ENCODE measurements around the gene OPN1MW2. TPM values are rescaled to one million over a fixed set of nuclear protein-coding genes. Genes with fewer than 3 reads are reported as not detected.
"Not testable (repeated sequence)": the region's sequence is repeated elsewhere in the genome, so short reads cannot be mapped to it uniquely, and the experiment has no call there.

OPN1MW2 gene
- total and polyA plus RNA-seq, 2 experiments from 2014 or later = not detected

DNA sequence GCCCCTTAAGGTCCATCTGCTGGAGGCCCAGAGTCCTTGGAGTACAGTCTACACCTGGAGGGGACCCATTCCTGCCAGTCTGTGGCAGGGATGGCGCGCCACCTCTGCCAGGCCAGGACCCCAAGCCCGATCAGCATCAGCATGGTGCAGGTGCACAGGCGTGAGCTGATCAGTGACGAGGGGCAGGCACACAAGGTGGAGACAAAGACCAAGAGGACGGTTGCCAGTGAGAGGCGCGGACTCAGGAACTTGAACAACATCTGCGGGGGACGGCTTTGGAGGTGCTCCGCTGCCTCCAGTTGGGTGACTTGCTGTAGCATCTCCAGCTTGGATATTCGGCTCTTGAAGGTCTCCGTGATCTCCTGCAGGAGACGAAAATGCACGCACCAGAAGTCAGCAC lies 23.1 kb upstream of the OPN1MW2 start:
- not testable (repeated sequence) for H3F3A ChIP-seq (replicated peaks; ENCODE audit: low read depth); H3K4me2 ChIP-seq; H3K36me3 Mint-ChIP-seq (ENCODE audit: low read depth); DNase-seq (ENCODE audit: low spot score); H3K9me3 Mint-ChIP-seq; H3K27ac Mint-ChIP-seq; H4K20me1 ChIP-seq (replicated peaks; ENCODE audit: insufficient read depth); H3K4me3 Mint-ChIP-seq; H2AFZ ChIP-seq; H3K79me2 ChIP-seq (replicated peaks; ENCODE audit: insufficient read depth); H3K27ac ChIP-seq (ENCODE audit: low read depth); H3K27me3 Mint-ChIP-seq (ENCODE audit: insufficient read depth, low read depth, poor library complexity); H3K4me3 ChIP-seq; H3K27me3 ChIP-seq (ENCODE audit: insufficient read depth); H3K4me1 Mint-ChIP-seq; H3K9me2 ChIP-seq (ENCODE audit: insufficient read depth); H3K36me3 ChIP-seq (ENCODE audit: insufficient read depth); H3K4me1 ChIP-seq (ENCODE audit: insufficient read depth)
- peak; percentile 51 for ATAC-seq

- not testable (repeated sequence) for H2AFZ ChIP-seq; DNase-seq (ENCODE audit: low spot score); H3K79me2 ChIP-seq (replicated peaks; ENCODE audit: insufficient read depth); H3K36me3 Mint-ChIP-seq (ENCODE audit: low read depth); H3F3A ChIP-seq (replicated peaks; ENCODE audit: low read depth); H3K4me3 ChIP-seq; H3K4me2 ChIP-seq; H3K27ac Mint-ChIP-seq; H3K27ac ChIP-seq (ENCODE audit: low read depth); H3K4me1 Mint-ChIP-seq; H3K27me3 ChIP-seq (ENCODE audit: insufficient read depth); H4K20me1 ChIP-seq (replicated peaks; ENCODE audit: insufficient read depth); H3K36me3 ChIP-seq (ENCODE audit: insufficient read depth); H3K9me2 ChIP-seq (ENCODE audit: insufficient read depth); H3K27me3 Mint-ChIP-seq (ENCODE audit: insufficient read depth, low read depth, poor library complexity); H3K9me3 Mint-ChIP-seq; H3K4me1 ChIP-seq (ENCODE audit: insufficient read depth); H3K4me3 Mint-ChIP-seq
- ATAC-seq = peak; percentile 18; the same call in 2 of the 3 replicates
These were observed 9.7 kb upstream of the OPN1MW2 start for GRCh38 chrX:154209670-154210418.

DNA sequence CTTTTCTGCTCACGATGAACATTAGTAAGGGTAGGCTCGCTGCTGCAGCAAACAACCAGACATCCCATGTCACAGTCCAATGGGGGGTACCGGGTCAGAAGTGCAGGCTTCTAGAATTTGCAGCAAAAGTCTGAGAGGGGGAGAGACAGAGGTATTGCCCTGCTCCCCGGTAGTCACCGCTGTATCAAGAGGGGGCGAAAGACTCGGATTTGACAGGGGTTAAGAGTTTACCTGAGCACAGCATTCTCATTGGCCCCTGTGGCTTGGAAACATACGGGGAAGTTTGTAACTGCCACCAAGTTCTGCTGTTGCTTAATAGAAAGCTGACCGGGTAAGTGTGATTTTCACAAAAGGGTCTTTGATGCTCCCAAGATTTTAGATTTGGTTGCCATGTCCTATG lies 8.5 kb upstream of the OPN1MW2 start:
- not testable (repeated sequence) for H4K20me1 ChIP-seq (replicated peaks; ENCODE audit: insufficient read depth); H3K27ac ChIP-seq (ENCODE audit: low read depth); H2AFZ ChIP-seq; H3K9me2 ChIP-seq (ENCODE audit: insufficient read depth); H3K27me3 ChIP-seq (ENCODE audit: insufficient read depth); H3K36me3 Mint-ChIP-seq (ENCODE audit: low read depth); DNase-seq (ENCODE audit: low spot score); H3K4me3 ChIP-seq; H3K4me1 Mint-ChIP-seq; H3K4me2 ChIP-seq; H3K79me2 ChIP-seq (replicated peaks; ENCODE audit: insufficient read depth); H3F3A ChIP-seq (replicated peaks; ENCODE audit: low read depth); H3K36me3 ChIP-seq (ENCODE audit: insufficient read depth); H3K9me3 Mint-ChIP-seq; H3K27ac Mint-ChIP-seq; H3K4me1 ChIP-seq (ENCODE audit: insufficient read depth); H3K27me3 Mint-ChIP-seq (ENCODE audit: insufficient read depth, low read depth, poor library complexity); H3K4me3 Mint-ChIP-seq
- ATAC-seq = peak; percentile 67

DNA sequence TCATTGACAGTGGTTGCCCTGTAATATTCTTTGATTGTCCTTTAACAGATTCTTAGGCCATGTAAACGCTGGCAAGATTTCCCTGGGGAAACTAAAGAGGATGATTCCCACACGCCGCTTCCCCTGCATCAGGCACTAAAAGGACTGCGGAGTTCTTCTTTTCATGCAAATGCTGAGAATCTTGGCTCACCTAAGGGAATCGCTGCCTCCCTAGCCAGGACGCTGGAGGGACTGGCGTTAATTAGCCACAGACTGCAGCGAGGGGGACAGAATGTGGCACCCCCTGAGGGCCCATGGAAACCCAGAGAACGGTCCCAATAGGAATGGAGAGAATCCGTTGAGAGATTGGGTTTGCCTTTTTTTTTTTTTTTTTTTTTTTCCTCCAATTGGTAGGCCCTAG lies 8.1 kb upstream of the OPN1MW2 start:
- not testable (repeated sequence) for DNase-seq (ENCODE audit: low spot score); H3K36me3 Mint-ChIP-seq (ENCODE audit: low read depth); H3K4me2 ChIP-seq; H3K27me3 Mint-ChIP-seq (ENCODE audit: insufficient read depth, low read depth, poor library complexity); H3K4me3 Mint-ChIP-seq; H3K79me2 ChIP-seq (replicated peaks; ENCODE audit: insufficient read depth); H3K27me3 ChIP-seq (ENCODE audit: insufficient read depth); H3K27ac Mint-ChIP-seq; H3K4me3 ChIP-seq; H3K9me2 ChIP-seq (ENCODE audit: insufficient read depth); H3K36me3 ChIP-seq (ENCODE audit: insufficient read depth); H3F3A ChIP-seq (replicated peaks; ENCODE audit: low read depth); H3K9me3 Mint-ChIP-seq; H4K20me1 ChIP-seq (replicated peaks; ENCODE audit: insufficient read depth); H2AFZ ChIP-seq; H3K4me1 Mint-ChIP-seq; H3K4me1 ChIP-seq (ENCODE audit: insufficient read depth); H3K27ac ChIP-seq (ENCODE audit: low read depth)
- ATAC-seq = peak; percentile 86

GRCh38 chrX:154225292-154225691 lies 5.7 kb downstream of the OPN1MW2 start:
- H3K4me1 ChIP-seq (ENCODE audit: insufficient read depth); H3K4me3 ChIP-seq; ATAC-seq; H3K9me3 Mint-ChIP-seq; H3K4me1 Mint-ChIP-seq; H3K27me3 ChIP-seq (ENCODE audit: insufficient read depth); H3K36me3 ChIP-seq (ENCODE audit: insufficient read depth); H3F3A ChIP-seq (replicated peaks; ENCODE audit: low read depth); H3K27ac Mint-ChIP-seq; H3K9me2 ChIP-seq (ENCODE audit: insufficient read depth); H3K4me3 Mint-ChIP-seq; H2AFZ ChIP-seq; H3K36me3 Mint-ChIP-seq (ENCODE audit: low read depth); DNase-seq (ENCODE audit: low spot score); H3K27ac ChIP-seq (ENCODE audit: low read depth); H3K27me3 Mint-ChIP-seq (ENCODE audit: insufficient read depth, low read depth, poor library complexity); H4K20me1 ChIP-seq (replicated peaks; ENCODE audit: insufficient read depth); H3K4me2 ChIP-seq; H3K79me2 ChIP-seq (replicated peaks; ENCODE audit: insufficient read depth): not testable (repeated sequence)

- not testable (repeated sequence) for H4K20me1 ChIP-seq (replicated peaks; ENCODE audit: insufficient read depth); H3K4me1 Mint-ChIP-seq; H3K4me3 Mint-ChIP-seq; H3K27ac Mint-ChIP-seq; H3K36me3 Mint-ChIP-seq (ENCODE audit: low read depth); DNase-seq (ENCODE audit: low spot score); H3K79me2 ChIP-seq (replicated peaks; ENCODE audit: insufficient read depth); H3K27me3 ChIP-seq (ENCODE audit: insufficient read depth); H3K4me3 ChIP-seq; H3K4me2 ChIP-seq; H3K27ac ChIP-seq (ENCODE audit: low read depth); H3K36me3 ChIP-seq (ENCODE audit: insufficient read depth); ATAC-seq; H3K27me3 Mint-ChIP-seq (ENCODE audit: insufficient read depth, low read depth, poor library complexity); H3K9me2 ChIP-seq (ENCODE audit: insufficient read depth); H3F3A ChIP-seq (replicated peaks; ENCODE audit: low read depth); H3K4me1 ChIP-seq (ENCODE audit: insufficient read depth); H3K9me3 Mint-ChIP-seq; H2AFZ ChIP-seq
These were observed 7.2 kb downstream of the OPN1MW2 start for GRCh38 chrX:154226706-154227105.

DNA sequence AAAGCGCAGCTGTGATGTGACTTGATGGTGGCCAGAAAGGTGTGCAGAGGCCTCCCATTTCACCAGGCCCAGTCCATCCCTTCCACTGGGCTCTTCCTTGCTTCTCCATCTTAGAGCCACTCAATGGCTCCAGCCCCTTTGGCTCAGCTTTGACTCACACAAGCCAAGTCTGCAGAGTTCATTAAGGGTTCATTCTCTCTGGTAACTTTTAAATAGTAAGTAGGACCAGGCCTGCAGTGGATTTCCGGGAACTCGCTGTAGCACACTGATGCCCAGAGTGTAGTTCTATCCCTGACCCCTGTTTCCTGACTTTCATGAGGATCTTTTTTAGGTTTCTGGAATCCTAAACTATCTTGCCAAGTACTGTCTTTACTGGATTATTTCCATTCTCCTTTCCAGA lies 11.9 kb downstream of the OPN1MW2 start:
- not testable (repeated sequence) for H3K4me1 Mint-ChIP-seq; H3K36me3 ChIP-seq (ENCODE audit: insufficient read depth); H3K4me2 ChIP-seq; H3K4me1 ChIP-seq (ENCODE audit: insufficient read depth); H3K27ac Mint-ChIP-seq; H3K4me3 ChIP-seq; H3K27me3 Mint-ChIP-seq (ENCODE audit: insufficient read depth, low read depth, poor library complexity); H4K20me1 ChIP-seq (replicated peaks; ENCODE audit: insufficient read depth); DNase-seq (ENCODE audit: low spot score); H3F3A ChIP-seq (replicated peaks; ENCODE audit: low read depth); H3K36me3 Mint-ChIP-seq (ENCODE audit: low read depth); H3K9me2 ChIP-seq (ENCODE audit: insufficient read depth); H3K27me3 ChIP-seq (ENCODE audit: insufficient read depth); H3K4me3 Mint-ChIP-seq; ATAC-seq; H3K27ac ChIP-seq (ENCODE audit: low read depth); H2AFZ ChIP-seq; H3K79me2 ChIP-seq (replicated peaks; ENCODE audit: insufficient read depth); H3K9me3 Mint-ChIP-seq

Data from GM23338 (cell line).